GM10847 (cell line): ENCODE data around the gene ATG9B.

Source experiments
- POLR2A ChIP-seq: IDR thresholded peaks from 2 replicates; pipeline ENCODE4 v1.6.1; 2011; ENCODE audit not compliant: insufficient read length; ENCODE audit errors: extremely low read depth

Gene ATG9B

DNA sequence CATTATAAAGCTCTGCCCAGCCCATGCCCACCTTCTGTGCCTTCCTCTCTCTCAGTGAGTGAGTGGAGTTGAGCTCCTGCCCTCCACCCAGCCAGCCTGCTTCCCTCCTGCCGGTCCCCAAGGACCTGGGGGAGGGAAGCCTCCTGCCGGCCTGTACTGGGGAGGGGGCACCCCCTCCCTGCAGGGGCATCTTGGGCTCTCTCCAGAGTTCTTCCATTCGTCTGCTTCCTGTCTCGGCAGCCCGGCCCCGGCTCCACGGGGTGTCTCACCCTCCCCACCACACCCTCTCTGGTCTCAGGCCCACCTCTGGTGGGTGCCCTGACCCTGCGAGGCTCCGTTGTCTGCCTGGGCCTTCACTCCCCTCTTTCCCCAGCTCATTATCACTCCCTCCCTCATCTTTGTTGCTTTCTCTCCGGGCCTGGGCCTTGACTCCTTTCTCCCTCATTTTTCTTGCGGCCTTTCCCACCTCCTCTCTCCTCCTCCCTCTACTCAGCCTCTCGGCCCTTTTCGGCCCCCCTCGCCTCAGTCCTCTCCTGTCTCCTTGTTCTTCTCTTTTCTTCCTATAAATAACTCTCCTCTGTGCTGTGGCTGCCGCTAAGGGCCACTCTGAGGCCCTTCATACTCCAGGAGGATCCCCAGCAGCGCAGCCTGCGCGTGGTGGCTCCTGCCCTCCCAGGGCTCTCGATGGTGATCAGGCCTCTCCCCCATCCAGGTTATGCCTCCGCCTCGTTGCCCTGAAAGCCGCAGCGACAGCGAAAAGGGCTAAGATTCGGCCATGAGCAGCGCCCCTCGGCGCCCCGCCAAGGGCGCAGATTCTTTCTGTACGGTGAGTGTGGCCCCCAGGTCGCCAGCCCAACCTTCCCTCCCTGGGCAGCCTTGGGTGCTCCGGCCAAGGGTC is 37.2 kb upstream of the ATG9B start:
- TF ChIP-seq POLR2A: no peak

DNA sequence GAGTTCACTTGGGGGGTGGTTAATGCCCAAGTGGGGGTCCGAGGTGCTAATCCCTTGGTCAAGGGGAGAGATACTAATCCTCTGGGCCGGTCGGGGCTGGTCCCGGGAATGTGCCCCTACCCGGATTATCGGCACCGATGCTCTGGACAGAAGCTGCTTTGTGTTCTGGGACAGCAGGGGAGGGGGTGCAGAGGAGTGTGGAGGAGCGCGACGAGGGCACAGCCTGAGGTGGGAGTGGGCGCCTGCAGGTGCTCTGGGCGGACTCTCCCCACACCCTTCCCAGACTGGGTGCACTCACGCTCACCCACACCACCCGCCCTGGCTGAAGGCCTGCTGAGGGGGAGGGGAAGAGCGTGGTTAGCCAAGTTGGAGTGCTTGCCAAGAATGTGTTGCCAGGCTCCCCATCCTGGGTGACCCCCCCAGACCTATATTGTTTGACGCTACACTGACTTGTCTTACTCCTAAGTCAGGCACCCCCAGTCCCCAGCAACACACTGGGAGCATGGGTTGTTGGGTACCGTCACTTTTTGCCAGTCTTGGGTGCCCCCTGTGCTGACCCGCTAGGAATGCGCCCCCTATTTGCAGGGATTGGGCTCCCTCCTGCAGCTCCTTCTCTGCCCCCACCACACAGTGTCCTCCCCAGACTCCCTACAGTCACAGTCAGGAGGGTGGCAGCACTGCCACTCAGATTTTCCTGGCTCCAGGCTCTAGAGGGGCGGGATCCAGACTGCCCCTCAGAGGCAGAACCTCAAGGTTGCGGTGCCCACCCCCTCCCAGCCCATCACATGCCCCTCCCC is 36.3 kb upstream of the ATG9B start:
- no peak for TF ChIP-seq POLR2A

DNA sequence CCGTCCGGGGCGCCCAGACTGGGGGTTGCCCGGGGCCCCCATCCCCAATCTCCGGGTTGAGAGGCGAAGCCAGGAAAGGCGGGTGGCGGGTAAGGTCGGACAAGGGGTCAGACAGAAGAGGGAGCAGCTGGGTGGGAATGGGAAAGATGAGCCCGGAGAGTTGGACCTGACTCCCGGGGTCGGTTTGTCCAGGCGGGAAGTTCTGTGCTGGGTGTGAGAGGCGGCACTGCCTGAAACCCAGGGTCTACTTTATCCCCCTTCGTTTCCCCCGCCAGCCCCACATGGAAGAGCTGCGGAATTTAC is 35.8 kb upstream of the ATG9B start:
- no peak for TF ChIP-seq POLR2A

DNA sequence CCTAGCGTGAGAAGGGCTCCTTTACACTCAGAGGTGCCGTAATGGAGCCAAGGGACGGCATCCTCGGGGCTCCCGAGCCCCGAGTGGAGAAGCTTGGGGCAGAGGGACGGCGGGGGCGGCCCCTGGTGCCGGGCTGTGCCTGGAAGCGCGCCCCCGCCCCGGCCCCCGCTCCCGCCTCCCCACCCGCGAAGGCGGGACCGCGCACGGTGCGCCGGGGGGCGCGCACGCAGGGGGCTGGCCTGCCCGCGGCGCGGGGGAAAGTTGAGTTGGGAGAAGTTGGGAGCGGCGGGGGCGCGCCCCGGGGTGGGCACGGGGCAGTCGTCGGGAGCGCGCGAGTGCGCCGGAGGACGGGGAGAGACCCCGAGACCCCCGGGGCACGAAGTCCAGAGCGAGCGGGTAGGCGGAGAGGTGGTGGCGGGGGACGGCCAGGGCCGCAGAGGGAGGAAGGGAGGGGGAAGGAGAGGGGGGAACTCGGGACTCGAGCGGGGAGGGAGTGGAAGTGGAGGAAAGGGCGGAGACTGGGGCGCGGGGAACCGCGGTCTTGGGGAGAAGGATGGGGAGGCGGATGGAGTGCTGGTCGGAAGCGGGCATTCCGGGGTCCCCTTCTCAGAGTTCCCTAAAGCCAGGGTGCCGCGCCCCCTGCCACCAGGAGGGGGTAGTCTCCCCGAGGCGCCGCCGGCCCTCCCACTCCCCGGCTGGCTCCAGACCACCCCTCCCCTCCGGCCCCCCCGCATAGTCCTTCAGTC is 35.2 kb upstream of the ATG9B start, which contains the start of gene SLC4A2:
SLC4A2 (plus strand) TSS at position 223 of the 746 bp plus-strand sequence. CDS start 2,399 bp downstream, outside the sequence.
- peak; percentile 59 for TF ChIP-seq POLR2A

DNA sequence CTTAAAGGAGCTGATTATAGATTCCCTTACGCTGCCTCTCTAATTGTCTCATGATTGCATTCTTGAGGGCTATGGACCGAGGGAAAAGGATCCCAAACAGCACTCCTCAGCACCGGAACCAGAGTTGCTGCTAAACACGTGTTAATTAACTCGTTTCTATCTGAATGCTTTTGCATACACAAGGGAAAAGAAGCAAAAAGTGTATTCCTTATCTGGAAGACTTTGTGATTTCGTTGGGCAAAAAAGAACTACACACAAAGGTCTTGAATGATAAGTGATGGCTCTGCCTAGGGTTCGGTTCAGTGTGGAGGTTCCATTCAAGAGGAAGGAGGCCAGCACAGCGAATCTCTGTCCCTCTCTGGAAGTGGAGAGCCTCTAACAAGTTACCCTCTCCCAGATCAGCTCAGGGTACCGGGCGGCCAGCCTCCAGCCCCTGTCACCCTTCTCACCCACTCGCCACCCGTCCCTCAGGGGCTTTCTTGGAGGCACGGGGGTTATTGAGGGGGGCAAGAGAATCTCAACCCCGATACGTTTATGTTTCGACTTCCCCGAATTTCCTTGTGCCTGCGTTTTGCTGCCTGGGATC is 34.6 kb upstream of the ATG9B start:
- no peak for TF ChIP-seq POLR2A

DNA sequence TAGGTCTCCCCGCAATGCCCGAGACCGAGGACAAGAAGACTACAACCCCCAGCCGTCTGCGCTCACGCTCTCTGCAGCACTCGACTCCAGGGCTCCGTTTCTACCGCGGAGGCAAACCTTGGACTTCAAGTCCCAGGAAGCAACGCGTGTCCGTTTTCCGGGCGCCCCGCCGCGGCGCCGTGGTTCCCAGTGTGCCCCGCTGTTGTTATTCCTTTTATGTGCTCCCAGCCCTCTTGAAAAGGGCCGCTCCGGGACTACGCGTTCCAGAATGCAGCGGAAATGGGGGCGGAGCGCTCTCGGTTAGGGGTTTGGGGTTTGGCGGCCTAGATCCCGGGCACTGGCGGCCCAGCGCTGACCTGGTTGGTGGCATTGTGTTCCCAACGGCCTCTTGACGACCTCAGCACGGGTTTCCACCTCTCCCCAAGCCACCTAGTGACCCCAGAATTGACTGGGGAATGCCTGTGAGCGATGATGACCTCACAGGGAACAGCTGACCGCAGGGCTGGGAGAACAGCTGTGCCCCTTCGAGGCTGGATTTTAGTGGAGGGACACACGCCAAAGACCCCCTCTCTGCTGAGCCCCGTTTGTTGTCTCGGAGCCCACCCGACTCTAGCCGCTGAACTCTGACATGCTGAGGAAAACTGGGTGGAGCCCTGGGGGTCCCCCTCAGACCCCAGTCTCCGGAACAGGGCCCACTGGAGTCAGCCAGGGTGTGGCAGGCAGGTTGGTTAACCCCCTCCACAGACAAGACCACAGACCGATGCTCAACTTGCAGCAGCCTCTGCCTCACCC is 33.9 kb upstream of the ATG9B start:
- peak; percentile 34 for TF ChIP-seq POLR2A

DNA sequence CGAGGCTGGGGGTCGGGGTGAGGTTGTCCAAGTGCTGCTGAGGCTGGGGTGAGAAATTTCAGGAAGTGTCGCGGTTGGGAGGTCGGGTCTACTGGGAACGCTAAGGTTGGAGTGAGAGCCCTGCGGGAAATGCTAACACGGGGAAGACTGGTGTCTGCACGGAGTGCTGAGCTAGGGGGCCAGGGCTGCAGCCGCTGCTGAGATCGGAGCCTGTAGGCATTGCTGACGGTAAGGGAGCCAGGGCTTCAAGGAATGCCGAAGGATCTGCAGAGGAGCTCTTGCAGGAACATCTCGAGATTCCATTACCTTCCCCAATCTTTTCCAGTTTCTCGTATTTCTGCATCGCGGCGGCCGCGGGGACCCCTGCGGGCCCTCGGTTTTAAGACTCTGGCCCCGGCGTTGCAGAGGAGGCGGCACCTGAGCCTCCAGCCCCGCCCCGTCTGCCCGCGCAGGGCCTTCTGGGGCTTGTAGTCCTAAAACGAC is 33.3 kb upstream of the ATG9B start, which contains the start of gene CDK5:
CDK5 (minus strand) TSS at position 392 of the 483 bp plus-strand sequence; CDS start at position 343, 49 bp downstream.
- TF ChIP-seq POLR2A: no peak

DNA sequence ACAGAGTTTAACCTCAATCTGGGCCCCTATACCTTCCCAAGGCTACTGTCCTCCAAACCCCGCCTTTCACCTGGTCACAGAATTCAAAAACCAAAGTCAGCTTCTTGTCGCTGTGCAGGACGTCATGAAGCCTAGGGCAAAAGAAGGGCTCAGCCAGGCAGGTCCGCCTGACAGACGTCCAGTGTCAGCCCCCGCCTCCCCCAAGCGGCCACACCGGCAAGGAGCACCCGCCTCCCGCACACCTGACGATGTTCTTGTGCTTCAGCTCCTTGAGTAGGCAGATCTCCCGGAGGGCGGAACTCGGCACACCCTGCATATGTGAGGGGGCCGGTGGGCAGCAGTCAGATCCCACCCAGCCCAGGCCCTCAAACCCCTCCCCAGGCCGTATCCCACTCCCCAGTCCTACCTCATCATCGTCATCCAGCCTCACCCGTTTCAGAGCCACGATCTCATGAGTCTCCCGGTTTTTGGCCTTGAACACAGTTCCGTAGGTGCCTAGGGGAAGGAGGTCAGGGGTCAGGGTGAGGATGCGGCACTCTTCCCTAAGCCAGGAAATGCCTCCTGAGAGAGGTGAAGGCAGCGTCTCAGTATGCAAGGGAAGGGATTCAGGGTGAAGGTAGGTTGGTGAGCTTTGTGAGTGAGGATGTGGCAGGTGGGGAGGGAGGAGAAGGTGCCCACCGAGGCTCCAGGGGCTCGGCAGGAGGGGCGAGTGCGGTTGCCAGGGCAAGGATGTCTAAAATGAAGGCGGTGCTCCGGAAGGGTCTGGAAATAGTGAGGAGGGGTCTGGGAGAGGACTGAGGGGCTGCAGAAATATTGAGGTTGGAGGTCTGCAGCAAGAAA is 32.6 kb upstream of the ATG9B start:
- TF ChIP-seq POLR2A: no peak

DNA sequence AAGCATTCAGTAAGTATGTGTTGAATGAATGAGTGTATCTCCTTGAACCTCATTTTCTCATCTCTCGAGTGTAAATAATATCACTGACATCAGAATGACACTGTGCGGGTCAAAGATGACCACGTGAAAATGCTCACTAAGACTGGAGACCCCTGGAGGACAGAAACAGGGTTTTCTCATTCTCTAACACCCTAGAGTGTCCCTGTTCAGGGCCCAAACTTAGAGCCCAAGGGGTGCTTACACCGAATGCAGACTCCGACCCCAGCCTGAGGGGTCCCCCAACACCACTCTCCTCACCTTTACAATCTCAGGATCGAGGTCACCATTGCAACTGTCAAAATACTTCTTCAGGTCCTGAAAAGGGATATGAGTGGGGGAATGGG is 32.0 kb upstream of the ATG9B start:
- no peak for TF ChIP-seq POLR2A

DNA sequence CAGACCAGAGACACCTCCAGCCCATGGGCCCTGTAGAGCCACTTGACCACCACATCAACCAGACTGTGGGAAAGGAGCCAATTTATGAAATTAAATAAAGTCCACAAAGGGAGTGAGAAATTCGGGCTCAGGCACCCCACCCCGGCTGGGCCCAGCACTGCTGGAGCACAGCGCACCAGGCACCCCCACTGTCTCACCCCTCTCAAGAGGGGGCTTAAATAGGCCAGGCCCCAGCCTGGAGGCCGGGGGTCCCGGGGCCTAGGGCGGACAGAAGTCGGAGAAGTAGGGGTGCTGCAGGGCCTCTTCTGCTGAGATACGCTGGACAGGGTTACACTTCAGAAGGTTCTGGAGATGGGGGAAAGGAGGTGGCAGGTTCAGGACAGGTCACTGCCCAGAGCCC is 29.5 kb upstream of the ATG9B start:
- TF ChIP-seq POLR2A: no peak

DNA sequence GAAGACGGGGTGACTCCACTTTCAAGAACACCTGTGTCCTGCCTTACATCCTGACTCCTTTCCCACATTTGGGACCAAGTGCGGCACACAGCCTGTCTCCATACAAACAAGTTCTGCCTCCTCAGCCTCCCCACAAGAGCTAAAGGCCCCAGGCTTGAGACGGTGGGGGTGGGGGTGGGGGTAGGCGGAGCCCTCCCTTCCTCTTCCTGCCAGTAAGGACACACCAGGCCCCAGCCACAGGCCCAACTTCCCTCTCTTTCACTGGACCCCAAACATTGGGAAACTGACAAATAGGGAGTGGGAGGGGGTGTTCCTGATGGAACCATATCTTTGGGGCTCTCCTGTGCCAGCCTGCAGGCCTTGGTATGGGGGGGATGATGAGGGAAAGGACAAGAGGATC is 28.8 kb upstream of the ATG9B start:
- TF ChIP-seq POLR2A: no peak

DNA sequence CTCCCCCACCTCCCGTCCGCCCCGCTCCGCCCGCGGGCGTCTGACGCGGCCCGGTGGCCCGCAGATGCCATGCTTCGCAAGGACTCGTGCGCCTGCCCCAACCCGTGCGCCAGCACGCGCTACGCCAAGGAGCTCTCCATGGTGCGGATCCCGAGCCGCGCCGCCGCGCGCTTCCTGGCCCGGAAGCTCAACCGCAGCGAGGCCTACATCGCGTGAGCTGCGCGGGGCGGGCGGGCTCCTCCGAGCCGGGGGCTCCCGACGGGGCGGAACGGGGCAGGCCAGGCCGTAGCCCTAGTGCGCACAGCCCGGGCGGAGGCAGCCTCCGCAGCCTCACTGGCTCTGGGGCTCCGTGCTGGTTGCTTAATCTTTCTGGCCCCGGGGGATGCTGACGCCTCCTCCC is 26.8 kb upstream of the ATG9B start:
- TF ChIP-seq POLR2A: no peak

DNA sequence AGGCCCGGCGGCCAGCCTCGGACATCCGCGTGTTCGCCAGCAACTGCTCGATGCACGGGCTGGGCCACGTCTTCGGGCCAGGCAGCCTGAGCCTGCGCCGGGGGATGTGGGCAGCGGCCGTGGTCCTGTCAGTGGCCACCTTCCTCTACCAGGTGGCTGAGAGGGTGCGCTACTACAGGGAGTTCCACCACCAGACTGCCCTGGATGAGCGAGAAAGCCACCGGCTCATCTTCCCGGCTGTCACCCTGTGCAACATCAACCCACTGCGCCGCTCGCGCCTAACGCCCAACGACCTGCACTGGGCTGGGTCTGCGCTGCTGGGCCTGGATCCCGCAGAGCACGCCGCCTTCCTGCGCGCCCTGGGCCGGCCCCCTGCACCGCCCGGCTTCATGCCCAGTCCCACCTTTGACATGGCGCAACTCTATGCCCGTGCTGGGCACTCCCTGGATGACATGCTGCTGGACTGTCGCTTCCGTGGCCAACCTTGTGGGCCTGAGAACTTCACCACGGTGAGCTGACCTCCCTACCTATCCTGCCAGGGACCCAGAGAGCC is 24.7 kb upstream of the ATG9B start:
- TF ChIP-seq POLR2A: no peak
